Adipocyte (in vitro differentiated cells): ENCODE measurements around the gene PEPD.
"Not testable (repeated sequence)": the region's sequence is repeated elsewhere in the genome, so short reads cannot be mapped to it uniquely, and the experiment has no call there.

Source experiments
- DNase-seq: peaks from one replicate; pipeline ENCODE4 v3.0.0-alpha.2; 2015; ENCODE audit warnings: low read depth
- H3K27me3 ChIP-seq: replicated peaks from 2 replicates; pipeline ENCODE4 v1.7.0; 2013; ENCODE audit warnings: mild to moderate bottlenecking, low read length, moderate library complexity; ENCODE audit not compliant: control insufficient read depth, insufficient read depth
- H3K36me3 ChIP-seq: 2 replicates; pipeline ENCODE4 v1.7.0; 2013; ENCODE audit warnings: low read length, mild to moderate bottlenecking, moderate library complexity; ENCODE audit not compliant: control insufficient read depth, insufficient read depth, severe bottlenecking
- H3K4me1 ChIP-seq: 2 replicates; pipeline ENCODE4 v1.7.0; 2013; ENCODE audit warnings: mild to moderate bottlenecking, low read length, moderate library complexity; ENCODE audit not compliant: control insufficient read depth, insufficient read depth
- H3K4me3 ChIP-seq: 2 replicates; pipeline ENCODE4 v1.7.0; 2013; ENCODE audit warnings: mild to moderate bottlenecking, low read length, moderate library complexity
- H3K9ac ChIP-seq: 2 replicates; pipeline ENCODE4 v1.7.0; 2013; ENCODE audit warnings: mild to moderate bottlenecking, low read length, moderate library complexity
- H3K9me3 ChIP-seq: 2 replicates; pipeline ENCODE4 v1.7.0; 2013; ENCODE audit warnings: mild to moderate bottlenecking, low read length, moderate library complexity; ENCODE audit not compliant: control insufficient read depth

Gene PEPD

GRCh38 chr19:33557196-33557595 is 35.6 kb upstream of the PEPD start:
- Histone ChIP-seq H3K27me3 (peaks cover 16% of the 10 kb centered on the region), H3K4me3 (no peak overlapping the region), H3K9ac (no peak overlapping the region), H3K4me1 (no peaks in the 10 kb centered on the region), H3K36me3 (no peaks in the 10 kb centered on the region), H3K9me3 (no peaks in the 10 kb centered on the region)
- no peak for DNase-seq

- Histone ChIP-seq H3K27me3 (peaks cover 19% of the 10 kb centered on the region), H3K9ac (no peak overlapping the region), H3K9me3 (no peaks in the 10 kb centered on the region), H3K4me3 (no peak overlapping the region), H3K36me3 (no peaks in the 10 kb centered on the region), H3K4me1 (no peaks in the 10 kb centered on the region)
- no peak for DNase-seq
Observed at GRCh38 chr19:33556261-33556660, 34.7 kb upstream of the PEPD start.

GRCh38 chr19:33555726-33556125 is 34.1 kb upstream of the PEPD start:
- H3K27me3 ChIP-seq: peaks cover 24% of the 10 kb centered on the region
- H3K4me1 ChIP-seq, DNase-seq, H3K4me3 ChIP-seq, H3K9me3 ChIP-seq, H3K36me3 ChIP-seq, H3K9ac ChIP-seq: not testable (repeated sequence)

- Histone ChIP-seq H3K36me3 (no peaks in the 10 kb centered on the region), H3K4me3 (no peak overlapping the region), H3K9ac (no peak overlapping the region), H3K9me3 (no peaks in the 10 kb centered on the region), H3K27me3 (peaks cover 25% of the 10 kb centered on the region), H3K4me1 (no peaks in the 10 kb centered on the region)
- DNase-seq: no peak
Observed at GRCh38 chr19:33554821-33555220, 33.2 kb upstream of the PEPD start.

- no peak for DNase-seq
- Histone ChIP-seq H3K4me3 (no peak overlapping the region), H3K36me3 (no peaks in the 10 kb centered on the region), H3K27me3 (peaks cover 25% of the 10 kb centered on the region), H3K9me3 (no peaks in the 10 kb centered on the region), H3K4me1 (no peaks in the 10 kb centered on the region), H3K9ac (no peak overlapping the region)
Observed at GRCh38 chr19:33554391-33554790, 32.8 kb upstream of the PEPD start.

- H3K4me1 ChIP-seq: no peaks in the 10 kb centered on the region
- no peaks in the 10 kb centered on the region for H3K36me3 ChIP-seq
- H3K9ac ChIP-seq: no peak overlapping the region
- no peak overlapping the region for H3K4me3 ChIP-seq
- no peaks in the 10 kb centered on the region for H3K9me3 ChIP-seq
- no peak for DNase-seq
- H3K27me3 ChIP-seq: peaks cover 25% of the 10 kb centered on the region
Observed at GRCh38 chr19:33553530-33554310, 32.1 kb upstream of the PEPD start.

- Histone ChIP-seq H3K4me3 (no peak overlapping the region), H3K4me1 (no peaks in the 10 kb centered on the region), H3K27me3 (peaks cover 22% of the 10 kb centered on the region), H3K36me3 (no peaks in the 10 kb centered on the region), H3K9me3 (no peaks in the 10 kb centered on the region), H3K9ac (no peak overlapping the region)
- DNase-seq: no peak
Observed at GRCh38 chr19:33552928-33553279, 31.3 kb upstream of the PEPD start.

GRCh38 chr19:33552191-33552927 is 30.8 kb upstream of the PEPD start:
- H3K9me3 ChIP-seq: no peaks in the 10 kb centered on the region
- H3K9ac ChIP-seq: no peak overlapping the region
- DNase-seq: no peak
- H3K4me1 ChIP-seq: no peaks in the 10 kb centered on the region
- no peak overlapping the region for H3K4me3 ChIP-seq
- H3K27me3 ChIP-seq: peaks cover 20% of the 10 kb centered on the region
- no peaks in the 10 kb centered on the region for H3K36me3 ChIP-seq

GRCh38 chr19:33551676-33552075 is 30.1 kb upstream of the PEPD start:
- no peak for DNase-seq
- H3K4me3 ChIP-seq: no peak overlapping the region
- no peaks in the 10 kb centered on the region for H3K4me1 ChIP-seq
- peaks cover 25% of the 10 kb centered on the region for H3K27me3 ChIP-seq
- H3K36me3 ChIP-seq: no peaks in the 10 kb centered on the region
- no peaks in the 10 kb centered on the region for H3K9me3 ChIP-seq
- no peak overlapping the region for H3K9ac ChIP-seq

- no peak overlapping the region for H3K9ac ChIP-seq
Observed at GRCh38 chr19:33550768-33551167, 29.2 kb upstream of the PEPD start.

GRCh38 chr19:33547676-33548075 is 26.1 kb upstream of the PEPD start:
- Histone ChIP-seq H3K27me3 (peaks cover 22% of the 10 kb centered on the region), H3K9ac (no peak overlapping the region), H3K4me3 (no peak overlapping the region), H3K36me3 (no peaks in the 10 kb centered on the region), H3K9me3 (peaks cover 7% of the 10 kb centered on the region), H3K4me1 (no peaks in the 10 kb centered on the region)
- no peak for DNase-seq

More at GRCh38 chr19:33550768-33551167, 29.2 kb upstream of the PEPD start:
- Histone ChIP-seq H3K36me3 (no peaks in the 10 kb centered on the region), H3K9me3 (peaks cover 2% of the 10 kb centered on the region), H3K4me3 (no peak overlapping the region), H3K4me1 (no peaks in the 10 kb centered on the region), H3K27me3 (peaks cover 29% of the 10 kb centered on the region)
- DNase-seq: no peak
